Epithelial cell of esophagus (primary cell): Measurements from ENCODE around the gene GPR84.
A peak's percentile ranks its signal among the peaks of the same experiment; 100 is the strongest.

Experiments used
- DNase-seq: peaks from one replicate; pipeline ENCODE4 v3.0.0; 2010; ENCODE audit warnings: low read depth
- H3K4me3 ChIP-seq: 2 replicates; pipeline ENCODE4 v1.5.1; 2011; ENCODE audit warnings: mild to moderate bottlenecking, low read length, control low read depth
- CTCF ChIP-seq: IDR thresholded peaks from 2 replicates; pipeline ENCODE4 v1.5.1; 2011; ENCODE audit warnings: low read depth, mild to moderate bottlenecking, low read length, control low read depth, inconsistent platforms; ENCODE audit not compliant: insufficient read depth; ENCODE audit errors: missing control alignments

Gene GPR84

GRCh38 chr12:54407183-54407905 is 43.1 kb upstream of the GPR84 start:
- TF ChIP-seq CTCF = no peak

DNA sequence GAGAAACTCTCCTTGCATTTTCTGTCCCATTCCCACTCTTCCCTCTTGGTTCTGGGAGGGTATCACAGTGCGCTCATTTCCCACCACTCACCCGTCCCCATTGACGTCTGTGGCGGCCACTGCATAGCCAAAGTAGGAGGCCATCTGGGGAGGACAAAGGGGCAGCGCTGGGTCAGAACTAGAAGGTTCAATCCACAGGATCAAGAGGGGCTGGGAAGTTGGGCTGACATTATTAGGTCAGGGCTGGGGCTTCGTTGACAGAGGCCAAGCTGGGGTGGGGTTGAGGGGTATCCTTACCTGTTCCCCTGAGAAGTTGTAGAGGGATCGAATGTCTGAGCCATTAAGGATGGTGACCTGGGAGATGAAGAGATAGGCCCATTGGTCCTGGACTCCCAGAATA is 41.3 kb upstream of the GPR84 start:
- no peak for DNase-seq
- no peak for TF ChIP-seq CTCF
- no peak overlapping the region for H3K4me3 ChIP-seq

More at GRCh38 chr12:54407183-54407905, 43.1 kb upstream of the GPR84 start:
- no peak for DNase-seq
- no peak overlapping the region for H3K4me3 ChIP-seq

DNA sequence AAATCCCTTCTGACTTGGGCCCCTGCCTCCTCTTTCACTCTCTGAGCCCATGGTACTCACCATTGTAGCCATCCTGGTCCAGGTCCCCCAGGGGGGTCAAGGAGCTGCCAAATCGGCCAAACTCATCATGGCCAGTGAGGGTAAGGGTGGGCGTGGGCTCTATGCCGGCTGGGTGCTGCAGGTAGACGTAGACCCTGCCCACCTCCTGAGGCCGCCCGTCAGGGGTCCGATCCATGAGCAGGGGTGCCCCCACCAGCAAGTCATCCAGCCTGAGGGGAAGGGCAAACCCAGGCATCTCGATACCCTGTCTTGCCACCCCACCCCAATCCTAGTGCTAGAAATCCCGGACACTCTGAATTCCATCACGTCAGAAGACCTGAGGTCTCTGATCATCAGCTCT is 40.8 kb upstream of the GPR84 start:
- no peak for DNase-seq
- no peak overlapping the region for H3K4me3 ChIP-seq
- no peak for TF ChIP-seq CTCF

DNA sequence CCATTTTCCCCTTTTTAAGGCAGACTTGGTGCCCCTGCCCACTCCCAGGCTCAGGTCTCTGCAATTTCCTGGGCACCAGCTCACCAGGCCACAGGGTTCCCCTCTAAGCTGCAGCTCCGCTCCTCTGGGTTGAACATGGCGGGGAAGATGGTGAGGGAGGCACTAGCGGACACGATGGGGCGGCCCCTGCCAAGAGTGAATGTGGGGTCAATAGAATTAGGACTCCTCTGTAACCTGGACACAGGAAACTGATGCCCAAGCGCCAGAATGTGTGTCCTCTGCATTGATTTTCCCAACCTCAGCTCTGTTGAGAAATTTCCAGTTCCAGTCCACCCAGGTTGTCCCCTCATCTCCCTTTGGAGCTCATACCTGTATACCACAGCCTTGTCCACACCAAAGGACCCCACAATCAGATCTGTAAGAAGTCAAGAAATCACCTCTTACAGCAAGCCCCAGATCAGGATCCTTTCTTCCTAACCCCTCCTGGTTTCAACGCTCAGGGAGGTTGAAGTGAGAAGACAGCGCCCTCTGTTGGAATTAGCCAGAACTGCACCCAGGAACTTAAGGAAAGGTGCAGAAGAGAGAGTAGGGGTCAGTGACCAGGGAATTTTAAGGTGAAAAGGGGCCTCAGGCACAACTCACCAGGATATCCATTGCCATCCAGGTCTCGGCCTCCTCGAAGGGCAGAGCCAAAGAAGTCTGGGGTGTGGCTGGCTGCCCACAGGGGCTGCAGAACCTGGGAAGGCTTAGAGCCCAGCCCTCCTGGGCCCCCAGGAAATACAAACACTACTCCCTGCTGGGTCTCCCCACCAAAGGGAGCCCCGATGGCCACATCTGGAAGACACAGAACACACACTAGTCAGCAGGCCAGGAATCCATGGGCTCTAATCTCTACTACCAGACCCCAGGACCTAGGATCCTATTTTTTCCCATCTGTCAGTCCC is 40.0 kb upstream of the GPR84 start:
- TF ChIP-seq CTCF = peak; percentile 98
- H3K4me3 ChIP-seq = no peak overlapping the region
- DNase-seq = peak; percentile 67

- no peak overlapping the region for H3K4me3 ChIP-seq
- no peak for DNase-seq
- no peak for TF ChIP-seq CTCF
Observed at GRCh38 chr12:54401119-54401518, 36.8 kb upstream of the GPR84 start.

- peak; percentile 83 for DNase-seq
- TF ChIP-seq CTCF = peak; percentile 100
- no peak overlapping the region for H3K4me3 ChIP-seq
Observed at GRCh38 chr12:54398995-54399793, 34.9 kb upstream of the GPR84 start.
